Neural cell (in vitro differentiated cells): ENCODE measurements around the gene ANKRD55.

ENCODE experiments used
- CTCF ChIP-seq: fragments of 450-650 bp; IDR thresholded peaks from 2 replicates; pipeline ENCODE4 v1.5.1; 2014; ENCODE audit warnings: antibody characterized with exemption, mild to moderate bottlenecking, moderate library complexity; ENCODE audit not compliant: poor library complexity, severe bottlenecking
- EP300 ChIP-seq: fragments of 450-650 bp; conservative IDR thresholded peaks from 2 replicates; pipeline ENCODE4 v1.6.1; 2014; ENCODE audit warnings: antibody characterized with exemption, mild to moderate bottlenecking, moderate library complexity; ENCODE audit not compliant: poor library complexity, severe bottlenecking
- EZH2 ChIP-seq: fragments of 200-600, 300-800 bp; shearing (Covaris generic), sonication (generic); IDR thresholded peaks from 2 replicates; pipeline ENCODE4 v1.6.1; 2014; ENCODE audit warnings: antibody characterized with exemption, low read length, borderline replicate concordance, mild to moderate bottlenecking; ENCODE audit not compliant: insufficient read depth, poor library complexity, severe bottlenecking
- MXI1 ChIP-seq: fragments of 450-650 bp; conservative IDR thresholded peaks from 2 replicates; pipeline ENCODE4 v1.6.1; 2014; ENCODE audit warnings: antibody characterized with exemption, mild to moderate bottlenecking; ENCODE audit not compliant: poor library complexity, severe bottlenecking
- POLR2AphosphoS5 ChIP-seq: IDR thresholded peaks from 2 replicates; pipeline ENCODE4 v1.6.1; 2012
- RAD21 ChIP-seq: fragments of 450-650 bp; conservative IDR thresholded peaks from 2 replicates; pipeline ENCODE4 v1.6.1; 2014; ENCODE audit warnings: antibody characterized with exemption, mild to moderate bottlenecking, moderate library complexity
- REST ChIP-seq: IDR thresholded peaks from 2 replicates; pipeline ENCODE4 v1.6.1; 2012; ENCODE audit warnings: borderline replicate concordance
- SMC3 ChIP-seq: fragments of 450-650 bp; conservative IDR thresholded peaks from 2 replicates; pipeline ENCODE4 v1.6.1; 2014; ENCODE audit warnings: antibody characterized with exemption, mild to moderate bottlenecking, moderate library complexity; ENCODE audit not compliant: poor library complexity
- TAF1 ChIP-seq: IDR thresholded peaks from 2 replicates; pipeline ENCODE4 v1.6.1; 2012; ENCODE audit warnings: low read depth

- TF ChIP-seq CTCF (no peak), RAD21 (no peak), MXI1 (no peak), TAF1 (no peak), EZH2 (no peak), REST (no peak), EP300 (no peak), POLR2AphosphoS5 (no peak), SMC3 (no peak)
These were observed 44.4 kb upstream of the ANKRD55 start for GRCh38 chr5:56277573-56277972.
